T-helper 2 cell treated with Interferon-gamma antibody and Interleukin-4, amounts not matched to agents 5 μg/mL and 100 μg/mL, for 36 hours (primary cell): ENCODE measurements around the gene SYT13.

ENCODE experiments used
- DNase-seq: peaks from one replicate; pipeline ENCODE4 v3.0.0; 2021; ENCODE audit warnings: low spot score
- H3K27ac Mint-ChIP-seq: one replicate; pipeline ENCODE4 v1.8.0; 2021; ENCODE audit warnings: mild to moderate bottlenecking, mixed read lengths
- H3K27me3 Mint-ChIP-seq: one replicate; pipeline ENCODE4 v1.8.0; 2021; ENCODE audit warnings: low read depth, mixed read lengths
- H3K36me3 Mint-ChIP-seq: one replicate; pipeline ENCODE4 v1.8.0; 2021; ENCODE audit warnings: low read depth, mixed read lengths
- H3K4me1 Mint-ChIP-seq: one replicate; pipeline ENCODE4 v1.8.0; 2021; ENCODE audit warnings: low read depth, mixed read lengths
- H3K4me3 Mint-ChIP-seq: one replicate; pipeline ENCODE4 v1.8.0; 2022; ENCODE audit warnings: mild to moderate bottlenecking, moderate library complexity, mixed read lengths
- H3K9me3 Mint-ChIP-seq: one replicate; pipeline ENCODE4 v1.8.0; 2021; ENCODE audit warnings: mixed read lengths

SYT13 gene

GRCh38 chr11:45205978-45206377, 80.2 kb downstream of the SYT13 start:
- Mint-ChIP-seq H3K36me3 (no peaks in the 10 kb centered on the region), H3K4me1 (no peaks in the 10 kb centered on the region), H3K27ac (no peak overlapping the region), H3K9me3 (no peaks in the 10 kb centered on the region), H3K27me3 (no peaks in the 10 kb centered on the region), H3K4me3 (no peak overlapping the region)
- no peak for DNase-seq

- Mint-ChIP-seq H3K4me3 (no peak overlapping the region), H3K9me3 (no peaks in the 10 kb centered on the region), H3K27ac (no peak overlapping the region)
Observed at GRCh38 chr11:45204761-45205160, 81.4 kb downstream of the SYT13 start.

GRCh38 chr11:45193695-45194094, 92.4 kb downstream of the SYT13 start:
- H3K36me3 Mint-ChIP-seq, result no peaks in the 10 kb centered on the region
- H3K4me1 Mint-ChIP-seq, result no peaks in the 10 kb centered on the region
- DNase-seq, result no peak
- no peak overlapping the region for H3K27ac Mint-ChIP-seq
- no peaks in the 10 kb centered on the region for H3K27me3 Mint-ChIP-seq
- no peak overlapping the region for H3K4me3 Mint-ChIP-seq
- no peaks in the 10 kb centered on the region for H3K9me3 Mint-ChIP-seq

More at GRCh38 chr11:45204761-45205160, 81.4 kb downstream of the SYT13 start:
- Mint-ChIP-seq H3K4me1 (no peaks in the 10 kb centered on the region), H3K36me3 (no peaks in the 10 kb centered on the region), H3K27me3 (no peaks in the 10 kb centered on the region)
- DNase-seq, result no peak
